H9 (cell line): ENCODE data around the gene ZBTB20. TPM values are rescaled to one million over a fixed set of nuclear protein-coding genes. Genes with fewer than 3 reads are reported as not detected.

Source experiments
- DNase-seq: peaks from one replicate; pipeline ENCODE4 v3.0.0-alpha.2; 2017
- H2AFZ ChIP-seq: one replicate; pipeline ENCODE4 v1.6.1; 2013; ENCODE audit warnings: mild to moderate bottlenecking, low read length, control low read depth, moderate library complexity
- H2AK5ac ChIP-seq: 2 replicates; pipeline ENCODE4 v1.6.1; 2013; ENCODE audit warnings: low read length, control low read depth, mixed read lengths; ENCODE audit not compliant: insufficient read length
- H2BK120ac ChIP-seq: one replicate; pipeline ENCODE4 v1.6.1; 2013; ENCODE audit warnings: low read depth, mild to moderate bottlenecking, low read length, control low read depth, inconsistent platforms; ENCODE audit not compliant: poor library complexity, severe bottlenecking
- H2BK12ac ChIP-seq: 2 replicates; pipeline ENCODE4 v1.6.1; 2013; ENCODE audit warnings: low read length, control low read depth, mixed read lengths, low read depth; ENCODE audit not compliant: insufficient read length
- H2BK15ac ChIP-seq: 2 replicates; pipeline ENCODE4 v1.6.1; 2013; ENCODE audit warnings: low read depth, low read length, control low read depth
- H2BK20ac ChIP-seq: one replicate; pipeline ENCODE4 v1.6.1; 2013; ENCODE audit warnings: low read depth, mild to moderate bottlenecking, low read length, control low read depth, inconsistent platforms; ENCODE audit not compliant: poor library complexity, severe bottlenecking
- H2BK5ac ChIP-seq: 2 replicates; pipeline ENCODE4 v1.6.1; 2013; ENCODE audit warnings: low read length, control low read depth, mixed read lengths; ENCODE audit not compliant: insufficient read length
- H3K14ac ChIP-seq: 2 replicates; pipeline ENCODE4 v1.6.1; 2013; ENCODE audit warnings: low read length, control low read depth; ENCODE audit not compliant: insufficient read depth
- H3K18ac ChIP-seq: 2 replicates; pipeline ENCODE4 v1.6.1; 2013; ENCODE audit warnings: low read depth, mild to moderate bottlenecking, mixed read lengths, low read length, control low read depth; ENCODE audit not compliant: insufficient read length
- H3K23ac ChIP-seq: 2 replicates; pipeline ENCODE4 v1.6.1; 2013; ENCODE audit warnings: low read length, control low read depth, mixed read lengths, low read depth; ENCODE audit not compliant: insufficient read length
- H3K23me2 ChIP-seq: 2 replicates; pipeline ENCODE4 v1.6.1; 2013; ENCODE audit warnings: low read depth, mild to moderate bottlenecking, mixed read lengths, low read length, control low read depth; ENCODE audit not compliant: insufficient read length, poor library complexity, severe bottlenecking
- H3K27ac ChIP-seq: 2 replicates; pipeline ENCODE4 v1.5.1; 2013; ENCODE audit warnings: low read length, control low read depth, mixed read lengths, low read depth; ENCODE audit not compliant: insufficient read length
- H3K27me3 ChIP-seq: 2 replicates; pipeline ENCODE4 v1.6.1; 2013; ENCODE audit warnings: low read length, control low read depth, inconsistent platforms; ENCODE audit not compliant: insufficient read depth
- H3K4ac ChIP-seq: 2 replicates; pipeline ENCODE4 v1.6.1; 2013; ENCODE audit warnings: low read depth, mild to moderate bottlenecking, control low read depth, inconsistent platforms, low read length, moderate library complexity
- H3K4me1 ChIP-seq: 2 replicates; pipeline ENCODE4 v1.6.1; 2013; ENCODE audit warnings: low read length, control low read depth, inconsistent platforms; ENCODE audit not compliant: insufficient read depth
- H3K4me2 ChIP-seq: 2 replicates; pipeline ENCODE4 v1.6.1; 2013; ENCODE audit warnings: low read length, control low read depth, mixed read lengths; ENCODE audit not compliant: insufficient read length, insufficient read depth
- H3K56ac ChIP-seq: 2 replicates; pipeline ENCODE4 v1.6.1; 2013; ENCODE audit warnings: low read depth, mild to moderate bottlenecking, mixed read lengths, low read length, control low read depth; ENCODE audit not compliant: insufficient read length
- H3K79me1 ChIP-seq: 2 replicates; pipeline ENCODE4 v1.6.1; 2013; ENCODE audit warnings: low read depth, mild to moderate bottlenecking, moderate library complexity, low read length, control low read depth, inconsistent platforms; ENCODE audit not compliant: insufficient read depth, poor library complexity, severe bottlenecking
- H3K79me2 ChIP-seq: 2 replicates; pipeline ENCODE4 v1.6.1; 2013; ENCODE audit warnings: low read length, control low read depth, inconsistent platforms; ENCODE audit not compliant: insufficient read depth
- H3K9ac ChIP-seq: 2 replicates; pipeline ENCODE4 v1.6.1; 2013; ENCODE audit warnings: low read length, control low read depth, mixed read lengths; ENCODE audit not compliant: insufficient read length; ENCODE audit errors: extremely low read depth
- H3K9me3 ChIP-seq: one replicate; pipeline ENCODE4 v1.6.1; 2013; ENCODE audit warnings: low read depth, low read length, inconsistent platforms; ENCODE audit not compliant: control insufficient read depth
- H3T11ph ChIP-seq: one replicate; pipeline ENCODE4 v1.6.1; 2013; ENCODE audit warnings: mild to moderate bottlenecking, low read length, control low read depth, inconsistent platforms
- H4K20me1 ChIP-seq: one replicate; pipeline ENCODE4 v1.6.1; 2013; ENCODE audit not compliant: control insufficient read depth, insufficient read length, insufficient read depth
- H4K5ac ChIP-seq: 2 replicates; pipeline ENCODE4 v1.6.1; 2013; ENCODE audit warnings: low read depth, mild to moderate bottlenecking, mixed read lengths, low read length, control low read depth; ENCODE audit not compliant: insufficient read length
- H4K8ac ChIP-seq: replicated peaks from 2 replicates; pipeline ENCODE4 v1.6.1; 2013; ENCODE audit warnings: low read length, control low read depth, mixed read lengths, low read depth; ENCODE audit not compliant: insufficient read length
- H4K91ac ChIP-seq: 2 replicates; pipeline ENCODE4 v1.6.1; 2013; ENCODE audit warnings: low read depth, mild to moderate bottlenecking, moderate library complexity, mixed read lengths, low read length, control low read depth; ENCODE audit not compliant: insufficient read length
- H3K27ac Mint-ChIP-seq, 3 experiments: 2 replicates in 2 of 3; 3 replicates in 1 of 3; pipeline ENCODE4 v1.8.0; 2020 to 2021; ENCODE audit warnings: mixed read lengths in 3 of 3, mild to moderate bottlenecking in 1 of 3, moderate library complexity in 1 of 3
- H3K27me3 Mint-ChIP-seq: 2 replicates; pipeline ENCODE4 v1.8.0; 2021; ENCODE audit warnings: low read depth, mild to moderate bottlenecking, moderate library complexity, mixed read lengths
- H3K36me3 Mint-ChIP-seq, 3 experiments: 2 replicates in 2 of 3; 3 replicates in 1 of 3; pipeline ENCODE4 v1.8.0; 2020 to 2021; ENCODE audit warnings: low read depth in 3 of 3, mixed read lengths in 3 of 3; ENCODE audit not compliant: insufficient read depth in 1 of 3
- H3K4me1 Mint-ChIP-seq, 2 experiments: 2 replicates each; pipeline ENCODE4 v1.8.0; 2020; ENCODE audit warnings: mixed read lengths in 2 of 2
- H3K4me3 Mint-ChIP-seq, 2 experiments: 2 replicates in 1 of 2; 3 replicates in 1 of 2; pipeline ENCODE4 v1.8.0; 2020 to 2021; ENCODE audit warnings: mild to moderate bottlenecking in 2 of 2, mixed read lengths in 2 of 2, moderate library complexity in 1 of 2
- H3K9me3 Mint-ChIP-seq, 2 experiments: 2 replicates in 1 of 2; 3 replicates in 1 of 2; pipeline ENCODE4 v1.8.0; 2020; ENCODE audit warnings: mild to moderate bottlenecking in 2 of 2, mixed read lengths in 2 of 2, moderate library complexity in 1 of 2
- CTCF ChIP-seq: fragments of 200-600 bp; sonication (generic); conservative IDR thresholded peaks from 3 replicates; pipeline ENCODE4 v1.8.0; 2021; ENCODE audit warnings: antibody characterized with exemption, mild to moderate bottlenecking
- WGBS: extraction: QIAGEN DNeasy Blood & Tissue Kit; methylation state at CpG from one replicate; pipeline ENCODE4 v1.1.7; 2013; ENCODE audit warnings: missing lambda C conversion rate, low lambda C conversion rate, mixed read lengths; ENCODE audit not compliant: insufficient read length; ENCODE audit errors: extremely low coverage; 5-methylcytosine and 5-hydroxymethylcytosine counted together
- total RNA-seq: library from RNA; stranded (reverse); gene quantifications from 2 replicates; pipeline ENCODE4 v1.2.1, GENCODE V29; 2021

ZBTB20 gene
- total RNA-seq, 1 experiment from 2014 or later, result 0.70 TPM

- Histone ChIP-seq H2BK5ac (no peak overlapping the region), H4K20me1 (no peaks in the 10 kb centered on the region), H3T11ph (no peak overlapping the region), H3K9ac (no peak overlapping the region), H4K8ac (no peak overlapping the region), H3K27ac (no peak overlapping the region), H2BK15ac (no peak overlapping the region), H3K9me3 (no peaks in the 10 kb centered on the region), H2BK12ac (no peak overlapping the region), H2BK120ac (no peak overlapping the region), H3K4ac (no peak overlapping the region), H3K23ac (no peak overlapping the region), H3K27me3 (no peaks in the 10 kb centered on the region), H3K14ac (no peak overlapping the region), H4K5ac (no peak overlapping the region), H3K56ac (no peak overlapping the region), H3K23me2 (no peaks in the 10 kb centered on the region), H3K4me1 (no peaks in the 10 kb centered on the region), H3K18ac (no peak overlapping the region), H3K79me1 (no peaks in the 10 kb centered on the region), H4K91ac (no peak overlapping the region), H2AFZ (no peak overlapping the region), H2AK5ac (no peak overlapping the region), H3K4me2 (no peak overlapping the region), H2BK20ac (no peak overlapping the region), H3K79me2 (no peaks in the 10 kb centered on the region)
- H3K4me3 Mint-ChIP-seq, result no peak overlapping the region
- no peaks in the 10 kb centered on the region for H3K27me3 Mint-ChIP-seq
- peak overlapping the region in 1 of 3 experiments; percentile 49; a peak in 1 of 7 replicates for H3K27ac Mint-ChIP-seq
- no peak for TF ChIP-seq CTCF
- H3K9me3 Mint-ChIP-seq, result no peaks in the 10 kb centered on the region
- DNase-seq, result no peak
- WGBS, result no CpG with 5 or more reads among the region's 2 CpGs
- H3K36me3 Mint-ChIP-seq, result no peaks in the 10 kb centered on the region
- H3K4me1 Mint-ChIP-seq, result peaks cover 4% of the 10 kb centered on the region in 2 experiments; a peak in 1 of 4 replicates
These were observed 710.9 kb downstream of the ZBTB20 start for GRCh38 chr3:114436182-114436581.
